Caco-2 (cell line): ENCODE results near the gene AKR1C4. TPM values are rescaled to one million over a fixed set of nuclear protein-coding genes. Genes with fewer than 3 reads are reported as not detected.

ENCODE experiments used
- BruUV-seq: library from RNA; stranded (reverse); fragments of 400-500 nt; replicated peaks from 2 replicates; lab custom pipeline; 2021; lab: Mats Ljungman, UMichigan
- CTCF ChIA-PET: fragments of 300-600 bp; sonication (Branson Sonifier 250); formaldehyde crosslinking; loops from one replicate; lab custom pipeline; 2022; ENCODE audit warnings: antibody characterized with exemption; lab: Charles Lee
- POLR2A ChIA-PET: fragments of 300-600 bp; sonication (Branson Sonifier 250); formaldehyde crosslinking; loops from one replicate; lab custom pipeline; 2022; ENCODE audit warnings: antibody characterized with exemption; lab: Charles Lee
- DNase-seq, 2 experiments: peaks; one replicate each; pipeline versions ENCODE4 v3.0.0 to v3.0.0-alpha.2; 2020 to 2022
- H3K27me3 ChIP-seq: replicated peaks from 2 replicates; pipeline ENCODE4 v1.6.0; 2011; ENCODE audit warnings: low read length; ENCODE audit not compliant: control insufficient read depth, insufficient read depth
- H3K36me3 ChIP-seq: 2 replicates; pipeline ENCODE4 v1.5.1; 2011; ENCODE audit warnings: low read length; ENCODE audit not compliant: control insufficient read depth, insufficient read depth
- H3K4me1 ChIP-seq: fragments of 250-450 bp; sonication (Bioruptor Pico); 2 replicates; pipeline ENCODE4 v1.5.1; 2020; ENCODE audit warnings: mild to moderate bottlenecking
- H3K4me3 ChIP-seq: 2 replicates; pipeline ENCODE4 v1.5.1; 2011; ENCODE audit warnings: low read depth, mild to moderate bottlenecking, control low read depth, low read length
- H3K9me3 ChIP-seq: fragments of 250-450 bp; sonication (Bioruptor Pico); 2 replicates; pipeline ENCODE4 v1.5.1; 2020; ENCODE audit warnings: mild to moderate bottlenecking, moderate library complexity
- H3K27ac Mint-ChIP-seq: one replicate; pipeline ENCODE4 v1.8.0; 2022; ENCODE audit warnings: mixed read lengths; ENCODE audit not compliant: unreplicated experiment
- H3K27me3 Mint-ChIP-seq: one replicate; pipeline ENCODE4 v1.8.0; 2022; ENCODE audit warnings: mixed read lengths; ENCODE audit not compliant: insufficient read depth, unreplicated experiment
- H3K36me3 Mint-ChIP-seq: one replicate; pipeline ENCODE4 v1.8.0; 2022; ENCODE audit warnings: mild to moderate bottlenecking, mixed read lengths; ENCODE audit not compliant: insufficient read depth, unreplicated experiment
- H3K4me1 Mint-ChIP-seq: one replicate; pipeline ENCODE4 v1.8.0; 2022; ENCODE audit warnings: low read depth, mixed read lengths; ENCODE audit not compliant: unreplicated experiment
- H3K4me3 Mint-ChIP-seq: one replicate; pipeline ENCODE4 v1.8.0; 2022; ENCODE audit warnings: mild to moderate bottlenecking, moderate library complexity, mixed read lengths; ENCODE audit not compliant: unreplicated experiment
- H3K9me3 Mint-ChIP-seq: one replicate; pipeline ENCODE4 v1.8.0; 2022; ENCODE audit warnings: mixed read lengths; ENCODE audit not compliant: unreplicated experiment
- intact Hi-C: fragments of 100-400 bp; cut with micrococcal nuclease; formaldehyde crosslinking; loops from one replicate; pipeline ENCODE4 v1.10.0; 2022; ENCODE audit not compliant: unreplicated experiment
- total RNA-seq: library from RNA; stranded (reverse); gene quantifications from 2 replicates; pipeline ENCODE4 v1.2.3, GENCODE V29; 2022
- TF ChIP-seq, protein P1 (sequence below), 2 experiments: fragments of 200-600 bp in 1 of 2; IDR thresholded peaks; 1 replicate in 1 of 2; 2 replicates in 1 of 2; pipeline versions ENCODE4 v1.5.1 to v1.8.0; 2011 to 2022; ENCODE audit warnings: antibody characterized with exemption in 1 of 2, control low read depth in 1 of 2, inconsistent platforms in 1 of 2, low read depth in 1 of 2, low read length in 1 of 2, mild to moderate bottlenecking in 1 of 2, moderate library complexity in 1 of 2; ENCODE audit not compliant: insufficient read depth in 1 of 2, severe bottlenecking in 1 of 2, unreplicated experiment in 1 of 2

The AKR1C4 gene
- total RNA-seq, 1 experiment from 2014 or later: 0.25 TPM

DNA sequence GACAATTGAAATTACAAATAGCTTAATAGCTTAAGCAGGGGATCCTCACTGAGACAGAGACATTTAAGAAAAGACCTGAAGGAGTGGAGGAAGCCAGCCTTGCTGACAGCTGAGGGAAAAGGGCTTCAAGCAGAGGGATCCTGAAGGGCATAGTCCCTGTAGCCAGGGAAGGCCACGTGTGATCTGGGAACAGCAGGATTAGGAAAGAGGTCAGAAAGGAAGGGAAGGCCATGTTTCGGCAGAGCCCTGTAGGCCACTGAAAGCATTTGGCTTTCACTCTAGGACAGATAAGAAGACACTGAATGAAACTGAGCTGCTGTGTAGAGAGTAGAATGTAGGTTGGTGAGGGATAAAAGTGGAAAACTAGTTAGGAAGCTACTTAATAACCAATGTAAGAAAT is 8.3 kb upstream of the AKR1C4 start:
- H3K27me3 Mint-ChIP-seq: no peaks in the 10 kb centered on the region
- H3K4me3 ChIP-seq: no peak overlapping the region
- no TSS peak for BruUV-seq
- H3K9me3 Mint-ChIP-seq: peaks cover 27% of the 10 kb centered on the region
- TF ChIP-seq, protein P1, sequence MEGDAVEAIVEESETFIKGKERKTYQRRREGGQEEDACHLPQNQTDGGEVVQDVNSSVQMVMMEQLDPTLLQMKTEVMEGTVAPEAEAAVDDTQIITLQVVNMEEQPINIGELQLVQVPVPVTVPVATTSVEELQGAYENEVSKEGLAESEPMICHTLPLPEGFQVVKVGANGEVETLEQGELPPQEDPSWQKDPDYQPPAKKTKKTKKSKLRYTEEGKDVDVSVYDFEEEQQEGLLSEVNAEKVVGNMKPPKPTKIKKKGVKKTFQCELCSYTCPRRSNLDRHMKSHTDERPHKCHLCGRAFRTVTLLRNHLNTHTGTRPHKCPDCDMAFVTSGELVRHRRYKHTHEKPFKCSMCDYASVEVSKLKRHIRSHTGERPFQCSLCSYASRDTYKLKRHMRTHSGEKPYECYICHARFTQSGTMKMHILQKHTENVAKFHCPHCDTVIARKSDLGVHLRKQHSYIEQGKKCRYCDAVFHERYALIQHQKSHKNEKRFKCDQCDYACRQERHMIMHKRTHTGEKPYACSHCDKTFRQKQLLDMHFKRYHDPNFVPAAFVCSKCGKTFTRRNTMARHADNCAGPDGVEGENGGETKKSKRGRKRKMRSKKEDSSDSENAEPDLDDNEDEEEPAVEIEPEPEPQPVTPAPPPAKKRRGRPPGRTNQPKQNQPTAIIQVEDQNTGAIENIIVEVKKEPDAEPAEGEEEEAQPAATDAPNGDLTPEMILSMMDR (IDR thresholded peaks at IDR 0.05; ENCODE audit: insufficient read depth in 1 of 2, low read depth in 1 of 2, low read length in 1 of 2, severe bottlenecking in 1 of 2, unreplicated experiment in 1 of 2): no peak
- H3K4me3 Mint-ChIP-seq: no peak overlapping the region
- intact Hi-C loops: no loop called here
- H3K36me3 Mint-ChIP-seq: no peaks in the 10 kb centered on the region
- no peak overlapping the region for H3K27ac Mint-ChIP-seq
- peaks cover 12% of the 10 kb centered on the region for H3K4me1 Mint-ChIP-seq
- CTCF ChIA-PET: no interaction called here
- no peaks in the 10 kb centered on the region for H3K27me3 ChIP-seq
- no peaks in the 10 kb centered on the region for H3K9me3 ChIP-seq
- no peaks in the 10 kb centered on the region for H3K36me3 ChIP-seq
- H3K4me1 ChIP-seq: no peaks in the 10 kb centered on the region
- no peak for DNase-seq
- POLR2A ChIA-PET: no interaction called here

DNA sequence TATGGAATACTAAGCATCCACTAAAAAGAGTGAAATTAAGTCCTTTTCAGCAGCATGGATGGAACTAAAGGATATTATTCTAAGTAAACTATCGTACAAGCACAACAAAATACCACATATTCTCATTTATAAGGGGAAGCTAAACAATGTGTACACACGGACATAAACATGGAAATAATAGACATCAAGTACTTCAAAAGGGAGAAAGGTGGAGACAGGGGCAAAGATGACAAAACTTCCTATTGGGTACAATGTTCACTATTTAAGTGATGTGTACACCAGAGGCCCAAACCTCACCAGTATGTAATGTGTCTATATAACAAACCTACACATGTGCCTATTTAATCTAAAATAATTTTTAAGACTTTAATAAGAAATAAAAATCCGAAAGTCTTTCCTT is 2.2 kb upstream of the AKR1C4 start:
- DNase-seq: no peak
- POLR2A ChIA-PET: no interaction called here
- TF ChIP-seq, protein P1 (IDR thresholded peaks at IDR 0.05; ENCODE audit: insufficient read depth in 1 of 2, low read depth in 1 of 2, low read length in 1 of 2, severe bottlenecking in 1 of 2, unreplicated experiment in 1 of 2): no peak

DNA sequence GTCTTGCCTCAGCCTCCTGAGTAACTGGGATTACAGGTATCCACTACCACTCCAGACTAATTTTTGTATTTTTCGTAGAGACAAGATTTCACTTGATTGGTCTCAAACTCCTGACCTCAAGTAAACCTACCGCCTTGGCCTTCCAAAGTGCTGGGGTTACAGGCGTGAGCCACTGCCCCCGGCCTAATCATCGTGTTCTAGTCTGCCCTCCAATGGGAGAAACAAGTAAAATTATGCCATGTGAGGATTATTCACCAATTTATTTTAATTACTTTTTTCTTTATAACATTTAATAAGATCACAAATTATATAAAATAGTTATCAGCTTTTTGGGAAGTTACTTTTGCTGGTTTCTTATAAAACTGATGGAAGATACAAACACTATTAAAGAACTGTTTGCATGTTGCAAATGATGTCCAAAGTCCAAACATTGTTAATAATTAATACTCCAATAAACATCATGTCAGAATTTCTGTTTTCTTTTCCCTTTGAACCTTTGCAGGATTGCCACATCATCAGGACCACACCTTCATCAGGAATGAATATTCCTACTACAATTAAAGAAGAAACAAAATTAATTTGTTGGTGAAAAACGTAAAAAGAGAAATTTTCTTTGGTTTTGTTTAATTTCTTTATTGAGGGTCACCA is 786 bp upstream of the AKR1C4 start:
- TF ChIP-seq, protein P1 (IDR thresholded peaks at IDR 0.05; ENCODE audit: insufficient read depth in 1 of 2, low read depth in 1 of 2, low read length in 1 of 2, severe bottlenecking in 1 of 2, unreplicated experiment in 1 of 2): no peak
- ChIA-PET CTCF (no interaction called here), POLR2A (no interaction called here)
- Mint-ChIP-seq H3K9me3 (peaks cover 41% of the 10 kb centered on the region), H3K36me3 (no peaks in the 10 kb centered on the region), H3K4me1 (peaks cover 14% of the 10 kb centered on the region), H3K4me3 (no peak overlapping the region), H3K27me3 (no peaks in the 10 kb centered on the region), H3K27ac (no peak overlapping the region)
- DNase-seq: peak; percentile 37 to 60
- Histone ChIP-seq H3K4me3 (no peak overlapping the region), H3K27me3 (no peaks in the 10 kb centered on the region), H3K36me3 (no peaks in the 10 kb centered on the region), H3K4me1 (peaks cover 23% of the 10 kb centered on the region), H3K9me3 (peaks cover 14% of the 10 kb centered on the region)
- intact Hi-C loops: loop anchor here (1.0 to 5.0 kb wide), 3 partner anchors 39 to 104 kb away; partner anchors contain the start of gene AKR1C3
- no TSS peak for BruUV-seq

More for the DNA sequence above, 2.2 kb upstream of the AKR1C4 start:
- Histone ChIP-seq H3K27me3 (no peaks in the 10 kb centered on the region), H3K4me1 (peaks cover 23% of the 10 kb centered on the region), H3K4me3 (no peak overlapping the region), H3K9me3 (peaks cover 14% of the 10 kb centered on the region), H3K36me3 (no peaks in the 10 kb centered on the region)
- no peaks in the 10 kb centered on the region for H3K27me3 Mint-ChIP-seq
- H3K4me3 Mint-ChIP-seq: no peak overlapping the region
- intact Hi-C loops: no loop called here
- CTCF ChIA-PET: interaction anchor here (0.6 kb wide), 1 partner anchor 133 kb away, joined by 3 read pairs; no protein-coding TSS in a partner anchor
- H3K9me3 Mint-ChIP-seq: peaks cover 31% of the 10 kb centered on the region
- BruUV-seq: no TSS peak
- peaks cover 14% of the 10 kb centered on the region for H3K4me1 Mint-ChIP-seq
- H3K36me3 Mint-ChIP-seq: no peaks in the 10 kb centered on the region
- H3K27ac Mint-ChIP-seq: no peak overlapping the region
